Liver (tissue), 9 donors: ENCODE data around the gene OR5B2. TPM values are rescaled to one million over a fixed set of nuclear protein-coding genes. Genes with fewer than 3 reads are reported as not detected.

Source experiments
- DNase-seq: peaks from one replicate; pipeline ENCODE4 v3.0.0-alpha.2; 2017; ENCODE audit warnings: low spot score
- H3K27ac ChIP-seq, 2 donors: one replicate each; pipeline ENCODE4 v1.7.0; 2013; ENCODE audit warnings: inconsistent platforms in 2 of 2, low read length in 2 of 2, control low read depth in 1 of 2, low read depth in 1 of 2, mild to moderate bottlenecking in 1 of 2
- H3K27me3 ChIP-seq, 4 donors: one replicate each; pipeline versions ENCODE4 v1.6.1 to v1.7.0; 2013; ENCODE audit warnings: low read length in 3 of 4, inconsistent platforms in 1 of 4, mild to moderate bottlenecking in 1 of 4, moderate library complexity in 1 of 4; ENCODE audit not compliant: control insufficient read depth in 4 of 4, insufficient read depth in 4 of 4
- H3K36me3 ChIP-seq, 4 donors: one replicate each; pipeline versions ENCODE4 v1.6.1 to v1.7.0; 2013; ENCODE audit warnings: low read length in 3 of 4, mild to moderate bottlenecking in 3 of 4, low read depth in 1 of 4, moderate library complexity in 1 of 4; ENCODE audit not compliant: control insufficient read depth in 4 of 4, insufficient read depth in 3 of 4
- H3K4me1 ChIP-seq, 4 donors: one replicate each; pipeline versions ENCODE4 v1.6.1 to v1.7.0; 2013; ENCODE audit warnings: low read length in 3 of 4, mild to moderate bottlenecking in 3 of 4, moderate library complexity in 1 of 4; ENCODE audit not compliant: control insufficient read depth in 4 of 4, insufficient read depth in 4 of 4
- H3K4me3 ChIP-seq, 3 donors: one replicate each; pipeline versions ENCODE4 v1.6.1 to v1.7.0; 2013; ENCODE audit warnings: low read length in 3 of 3, control low read depth in 1 of 3, low read depth in 1 of 3, mild to moderate bottlenecking in 1 of 3
- H3K9ac ChIP-seq, 2 donors: one replicate each; pipeline ENCODE4 v1.7.0; 2013; ENCODE audit warnings: low read length in 2 of 2, mild to moderate bottlenecking in 2 of 2, moderate library complexity in 2 of 2, control low read depth in 1 of 2, low read depth in 1 of 2
- H3K9me3 ChIP-seq, 4 donors: one replicate each; pipeline versions ENCODE4 v1.6.1 to v1.7.0; 2013; ENCODE audit warnings: low read length in 3 of 4; ENCODE audit not compliant: control insufficient read depth in 4 of 4
- EGR1 ChIP-seq, 2 donors: IDR thresholded peaks; 2 replicates each; pipeline ENCODE4 v1.6.1; 2016 to 2018; ENCODE audit warnings: antibody characterized with exemption in 2 of 2, low read depth in 2 of 2
- FOXA1 ChIP-seq: IDR thresholded peaks from 2 replicates; pipeline ENCODE4 v1.6.1; 2016; ENCODE audit warnings: antibody characterized with exemption
- FOXA2 ChIP-seq: IDR thresholded peaks from 2 replicates; pipeline ENCODE4 v1.6.1; 2016; ENCODE audit warnings: antibody characterized with exemption
- GABPA ChIP-seq, 2 donors: IDR thresholded peaks in 1 of 2; conservative IDR thresholded peaks in 1 of 2; 2 replicates each; pipeline ENCODE4 v1.6.1; 2016; ENCODE audit warnings: antibody characterized with exemption in 2 of 2, mild to moderate bottlenecking in 1 of 2, moderate library complexity in 1 of 2
- HNF4G ChIP-seq: IDR thresholded peaks from 2 replicates; pipeline ENCODE4 v1.6.1; 2016; ENCODE audit warnings: antibody characterized with exemption
- JUND ChIP-seq, 2 donors: IDR thresholded peaks; 2 replicates each; pipeline ENCODE4 v1.6.1; 2016; ENCODE audit warnings: antibody characterized with exemption in 2 of 2
- NR2F2 ChIP-seq: IDR thresholded peaks from 2 replicates; pipeline ENCODE4 v1.6.1; 2016; ENCODE audit warnings: antibody characterized with exemption
- RAD21 ChIP-seq, 2 donors: IDR thresholded peaks; 2 replicates each; pipeline ENCODE4 v1.6.1; 2016; ENCODE audit warnings: antibody characterized with exemption in 2 of 2, mild to moderate bottlenecking in 2 of 2
- RXRA ChIP-seq, 2 donors: IDR thresholded peaks; 2 replicates each; pipeline ENCODE4 v1.6.1; 2017 to 2018; ENCODE audit warnings: antibody characterized with exemption in 2 of 2, mild to moderate bottlenecking in 1 of 2
- SP1 ChIP-seq: IDR thresholded peaks from 2 replicates; pipeline ENCODE4 v1.6.1; 2018; ENCODE audit warnings: antibody characterized with exemption, mild to moderate bottlenecking
- TAF1 ChIP-seq: conservative IDR thresholded peaks from 2 replicates; pipeline ENCODE4 v1.6.1; 2016; ENCODE audit warnings: antibody characterized with exemption, mild to moderate bottlenecking
- YY1 ChIP-seq: IDR thresholded peaks from 2 replicates; pipeline ENCODE4 v1.6.1; 2016; ENCODE audit warnings: antibody characterized with exemption, mild to moderate bottlenecking
- WGBS: extraction: QIAGEN DNeasy Blood & Tissue Kit; methylation state at CpG from one replicate; pipeline ENCODE4 v1.1.7; 2013; 5-methylcytosine and 5-hydroxymethylcytosine counted together
- polyA plus RNA-seq, 2 donors: library from polyadenylated mRNA; stranded (reverse) in 1 of 2; unstranded in 1 of 2; fragments of 200-250 nt in 1 of 2; fragments of >200 nt in 1 of 2; fragmentation: Nextera tagmentation in 1 of 2; extraction: Ambion mirVana in 1 of 2; gene quantifications; one replicate each; pipeline versions ENCODE4 v1.2.1 to v1.2.3, GENCODE V29; 2013 to 2015
- total RNA-seq, 2 donors: library from RNA; depleted of rRNA; stranded (reverse); fragments of >200 nt; gene quantifications; one replicate each; pipeline ENCODE4 v1.2.3, GENCODE V29; 2014
- TF ChIP-seq, protein P1 (sequence below): IDR thresholded peaks from 2 replicates; pipeline ENCODE4 v1.6.1; 2016; ENCODE audit warnings: antibody characterized with exemption
- TF ChIP-seq, protein P2 (sequence below): IDR thresholded peaks from 2 replicates; pipeline ENCODE4 v1.6.1; 2016; ENCODE audit warnings: antibody characterized with exemption
- TF ChIP-seq, protein P3 (sequence below): IDR thresholded peaks from 2 replicates; pipeline ENCODE4 v1.6.1; 2016; ENCODE audit warnings: antibody characterized with exemption
- TF ChIP-seq, protein P4 (sequence below): IDR thresholded peaks from 2 replicates; pipeline ENCODE4 v1.6.1; 2016; ENCODE audit warnings: antibody characterized with exemption, mild to moderate bottlenecking
- TF ChIP-seq, protein P5 (sequence below): fragments of 150-350 bp; IDR thresholded peaks from 2 replicates; pipeline ENCODE4 v1.5.1; 2017; ENCODE audit warnings: improper control_type of control experiment, low read depth, low read length; ENCODE audit not compliant: missing input control
- donor health status: healthy.
- donor health status: healthy.
- donor health status: healthy.
- donor health status: healthy.
- donor health status: healthy.

OR5B2 gene
- total RNA-seq = not detected
- polyA plus RNA-seq = not detected

DNA sequence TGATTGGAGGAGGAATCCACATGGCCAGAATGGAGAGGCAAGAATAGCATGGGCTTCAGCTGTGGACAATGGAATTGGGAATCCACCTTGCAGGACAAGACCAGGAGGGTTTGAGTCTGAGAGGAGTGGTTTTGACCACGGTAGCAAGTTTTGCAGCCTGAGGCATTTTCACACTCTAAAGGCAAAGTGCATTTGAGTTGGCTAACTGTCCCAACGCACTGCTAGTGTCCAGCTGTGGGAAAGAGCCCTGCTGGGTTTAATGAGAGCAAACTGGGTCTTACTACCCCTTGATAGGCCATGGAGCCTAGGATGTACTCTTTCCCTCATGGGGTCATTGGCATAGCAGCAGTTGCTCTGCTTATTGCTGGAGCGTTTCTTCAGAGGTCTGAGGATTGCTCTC lies at the start of gene OR5B2:
OR5B2 (minus strand) TSS at position 101 of the 400 bp plus-strand sequence. CDS start 4,860 bp downstream, outside the sequence.
- Histone ChIP-seq H3K4me1 (no peaks in the 10 kb centered on the region), H3K9ac (no peak within 1 kb of the TSS), H3K27me3 (no peaks in the 10 kb centered on the region), H3K4me3 (no peak within 1 kb of the TSS), H3K9me3 (peaks cover 0 to 12% (median 0%) of the 10 kb centered on the region in 4 donors), H3K36me3 (no peaks in the 10 kb centered on the region), H3K27ac (no peak within 1 kb of the TSS)
- no peak for DNase-seq
- TF ChIP-seq, protein P1, sequence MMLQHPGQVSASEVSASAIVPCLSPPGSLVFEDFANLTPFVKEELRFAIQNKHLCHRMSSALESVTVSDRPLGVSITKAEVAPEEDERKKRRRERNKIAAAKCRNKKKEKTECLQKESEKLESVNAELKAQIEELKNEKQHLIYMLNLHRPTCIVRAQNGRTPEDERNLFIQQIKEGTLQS = no peak
- no peak for TF ChIP-seq FOXA2
- no peak for TF ChIP-seq SP1
- TF ChIP-seq, protein P2, sequence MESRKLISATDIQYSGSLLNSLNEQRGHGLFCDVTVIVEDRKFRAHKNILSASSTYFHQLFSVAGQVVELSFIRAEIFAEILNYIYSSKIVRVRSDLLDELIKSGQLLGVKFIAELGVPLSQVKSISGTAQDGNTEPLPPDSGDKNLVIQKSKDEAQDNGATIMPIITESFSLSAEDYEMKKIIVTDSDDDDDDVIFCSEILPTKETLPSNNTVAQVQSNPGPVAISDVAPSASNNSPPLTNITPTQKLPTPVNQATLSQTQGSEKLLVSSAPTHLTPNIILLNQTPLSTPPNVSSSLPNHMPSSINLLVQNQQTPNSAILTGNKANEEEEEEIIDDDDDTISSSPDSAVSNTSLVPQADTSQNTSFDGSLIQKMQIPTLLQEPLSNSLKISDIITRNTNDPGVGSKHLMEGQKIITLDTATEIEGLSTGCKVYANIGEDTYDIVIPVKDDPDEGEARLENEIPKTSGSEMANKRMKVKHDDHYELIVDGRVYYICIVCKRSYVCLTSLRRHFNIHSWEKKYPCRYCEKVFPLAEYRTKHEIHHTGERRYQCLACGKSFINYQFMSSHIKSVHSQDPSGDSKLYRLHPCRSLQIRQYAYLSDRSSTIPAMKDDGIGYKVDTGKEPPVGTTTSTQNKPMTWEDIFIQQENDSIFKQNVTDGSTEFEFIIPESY = no peak
- no peak for TF ChIP-seq GABPA (IDR thresholded peaks at IDR 0.05 in 1 of 2, conservative IDR thresholded peaks at IDR 0.05 in 1 of 2)
- TF ChIP-seq RAD21 (IDR thresholded peaks at IDR 0.05) = no peak
- no peak for TF ChIP-seq JUND (IDR thresholded peaks at IDR 0.05)
- TF ChIP-seq NR2F2 = no peak
- TF ChIP-seq, protein P3, sequence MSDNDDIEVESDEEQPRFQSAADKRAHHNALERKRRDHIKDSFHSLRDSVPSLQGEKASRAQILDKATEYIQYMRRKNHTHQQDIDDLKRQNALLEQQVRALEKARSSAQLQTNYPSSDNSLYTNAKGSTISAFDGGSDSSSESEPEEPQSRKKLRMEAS = no peak
- TF ChIP-seq, protein P4, sequence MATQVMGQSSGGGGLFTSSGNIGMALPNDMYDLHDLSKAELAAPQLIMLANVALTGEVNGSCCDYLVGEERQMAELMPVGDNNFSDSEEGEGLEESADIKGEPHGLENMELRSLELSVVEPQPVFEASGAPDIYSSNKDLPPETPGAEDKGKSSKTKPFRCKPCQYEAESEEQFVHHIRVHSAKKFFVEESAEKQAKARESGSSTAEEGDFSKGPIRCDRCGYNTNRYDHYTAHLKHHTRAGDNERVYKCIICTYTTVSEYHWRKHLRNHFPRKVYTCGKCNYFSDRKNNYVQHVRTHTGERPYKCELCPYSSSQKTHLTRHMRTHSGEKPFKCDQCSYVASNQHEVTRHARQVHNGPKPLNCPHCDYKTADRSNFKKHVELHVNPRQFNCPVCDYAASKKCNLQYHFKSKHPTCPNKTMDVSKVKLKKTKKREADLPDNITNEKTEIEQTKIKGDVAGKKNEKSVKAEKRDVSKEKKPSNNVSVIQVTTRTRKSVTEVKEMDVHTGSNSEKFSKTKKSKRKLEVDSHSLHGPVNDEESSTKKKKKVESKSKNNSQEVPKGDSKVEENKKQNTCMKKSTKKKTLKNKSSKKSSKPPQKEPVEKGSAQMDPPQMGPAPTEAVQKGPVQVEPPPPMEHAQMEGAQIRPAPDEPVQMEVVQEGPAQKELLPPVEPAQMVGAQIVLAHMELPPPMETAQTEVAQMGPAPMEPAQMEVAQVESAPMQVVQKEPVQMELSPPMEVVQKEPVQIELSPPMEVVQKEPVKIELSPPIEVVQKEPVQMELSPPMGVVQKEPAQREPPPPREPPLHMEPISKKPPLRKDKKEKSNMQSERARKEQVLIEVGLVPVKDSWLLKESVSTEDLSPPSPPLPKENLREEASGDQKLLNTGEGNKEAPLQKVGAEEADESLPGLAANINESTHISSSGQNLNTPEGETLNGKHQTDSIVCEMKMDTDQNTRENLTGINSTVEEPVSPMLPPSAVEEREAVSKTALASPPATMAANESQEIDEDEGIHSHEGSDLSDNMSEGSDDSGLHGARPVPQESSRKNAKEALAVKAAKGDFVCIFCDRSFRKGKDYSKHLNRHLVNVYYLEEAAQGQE = no peak
- TF ChIP-seq HNF4G = no peak
- no peak for TF ChIP-seq EGR1 (IDR thresholded peaks at IDR 0.05; ENCODE audit: low read depth in 2 of 2)
- TF ChIP-seq TAF1 = no peak
- TF ChIP-seq, protein P5, sequence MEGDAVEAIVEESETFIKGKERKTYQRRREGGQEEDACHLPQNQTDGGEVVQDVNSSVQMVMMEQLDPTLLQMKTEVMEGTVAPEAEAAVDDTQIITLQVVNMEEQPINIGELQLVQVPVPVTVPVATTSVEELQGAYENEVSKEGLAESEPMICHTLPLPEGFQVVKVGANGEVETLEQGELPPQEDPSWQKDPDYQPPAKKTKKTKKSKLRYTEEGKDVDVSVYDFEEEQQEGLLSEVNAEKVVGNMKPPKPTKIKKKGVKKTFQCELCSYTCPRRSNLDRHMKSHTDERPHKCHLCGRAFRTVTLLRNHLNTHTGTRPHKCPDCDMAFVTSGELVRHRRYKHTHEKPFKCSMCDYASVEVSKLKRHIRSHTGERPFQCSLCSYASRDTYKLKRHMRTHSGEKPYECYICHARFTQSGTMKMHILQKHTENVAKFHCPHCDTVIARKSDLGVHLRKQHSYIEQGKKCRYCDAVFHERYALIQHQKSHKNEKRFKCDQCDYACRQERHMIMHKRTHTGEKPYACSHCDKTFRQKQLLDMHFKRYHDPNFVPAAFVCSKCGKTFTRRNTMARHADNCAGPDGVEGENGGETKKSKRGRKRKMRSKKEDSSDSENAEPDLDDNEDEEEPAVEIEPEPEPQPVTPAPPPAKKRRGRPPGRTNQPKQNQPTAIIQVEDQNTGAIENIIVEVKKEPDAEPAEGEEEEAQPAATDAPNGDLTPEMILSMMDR = no peak
- TF ChIP-seq RXRA (IDR thresholded peaks at IDR 0.05) = no peak
- TF ChIP-seq FOXA1 = no peak
- TF ChIP-seq YY1 = no peak
- 61% methylated on average over 3 of the region's 3 CpGs for WGBS
